ENCODE measurements around the gene C22orf15. TPM values are rescaled to one million over a fixed set of nuclear protein-coding genes. Genes with fewer than 3 reads are reported as not detected.
A peak's percentile ranks its signal among the peaks of the same experiment; 100 is the strongest.

Gene C22orf15
- total and polyA plus RNA-seq, 4 donors: 3.0 to 18.7 (median 10.4) TPM

- TF ChIP-seq CTCF (IDR thresholded peaks at IDR 0.05; ENCODE audit: control extremely low read depth, extremely low read depth): no peak
- DNase-seq: peak; percentile 58 to 76 (median 75)
- 5 to 8% methylated on average over 53 to 79 of the region's 79 CpGs for WGBS, 2 donors
- Histone ChIP-seq H3K27me3 (ENCODE audit: control insufficient read depth in 3 of 3, insufficient read depth in 3 of 3, low read length in 2 of 3) (no peaks in the 10 kb centered on the region), H3K9me3 (ENCODE audit: control insufficient read depth in 4 of 4, insufficient read depth in 3 of 4, low read length in 3 of 4) (no peaks in the 10 kb centered on the region), H3K9ac (ENCODE audit: insufficient read depth in 1 of 2, low read length in 2 of 2) (no peak within 1 kb of the TSS), H3K36me3 (ENCODE audit: control insufficient read depth in 4 of 4, insufficient read depth in 4 of 4, low read length in 4 of 4) (no peaks in the 10 kb centered on the region), H3K27ac (ENCODE audit: low read depth in 1 of 2, low read length in 1 of 2) (peak within 1 kb of the TSS in 1 of 2 donors; percentile 77), H3K4me3 (peak within 1 kb of the TSS; percentile 33), H3K4me1 (ENCODE audit: control insufficient read depth in 5 of 5, insufficient read depth in 5 of 5, low read length in 5 of 5) (peaks cover 0 to 35% (median 14%) of the 10 kb centered on the region in 5 donors)
- ATAC-seq (ENCODE audit: insufficient read depth, low FRiP score): peak; percentile 28
These were observed 10.1 kb downstream of the C22orf15 start, which contains the start of gene MMP11 for GRCh38 chr22:23772649-23773473. MMP11 (plus strand) TSS chr22:23772849; CDS start chr22:23772871, 22 bp downstream.

GRCh38 chr22:23773483-23774113 lies 10.8 kb downstream of the C22orf15 start:
- Histone ChIP-seq H3K36me3 (ENCODE audit: control insufficient read depth in 4 of 4, insufficient read depth in 4 of 4, low read length in 4 of 4) (no peaks in the 10 kb centered on the region), H3K9ac (ENCODE audit: insufficient read depth in 1 of 2, low read length in 2 of 2) (no peak overlapping the region), H3K9me3 (ENCODE audit: control insufficient read depth in 4 of 4, insufficient read depth in 3 of 4, low read length in 3 of 4) (no peaks in the 10 kb centered on the region), H3K4me3 (no peak overlapping the region), H3K27me3 (ENCODE audit: control insufficient read depth in 3 of 3, insufficient read depth in 3 of 3, low read length in 2 of 3) (no peaks in the 10 kb centered on the region), H3K4me1 (ENCODE audit: control insufficient read depth in 5 of 5, insufficient read depth in 5 of 5, low read length in 5 of 5) (peaks cover 0 to 28% (median 14%) of the 10 kb centered on the region in 5 donors), H3K27ac (ENCODE audit: low read depth in 1 of 2, low read length in 1 of 2) (peak overlapping the region in 1 of 2 donors; percentile 77)
- no peak for TF ChIP-seq CTCF (IDR thresholded peaks at IDR 0.05; ENCODE audit: control extremely low read depth, extremely low read depth)
- DNase-seq (no peak), ATAC-seq (ENCODE audit: insufficient read depth, low FRiP score) (no peak)
- WGBS, 2 donors: 73 to 77% methylated on average over 7 of the region's 7 CpGs

- Histone ChIP-seq H3K27me3 (ENCODE audit: control insufficient read depth in 3 of 3, insufficient read depth in 3 of 3, low read length in 2 of 3) (no peaks in the 10 kb centered on the region), H3K36me3 (ENCODE audit: control insufficient read depth in 4 of 4, insufficient read depth in 4 of 4, low read length in 4 of 4) (no peaks in the 10 kb centered on the region), H3K9me3 (ENCODE audit: control insufficient read depth in 4 of 4, insufficient read depth in 3 of 4, low read length in 3 of 4) (no peaks in the 10 kb centered on the region), H3K4me1 (ENCODE audit: control insufficient read depth in 5 of 5, insufficient read depth in 5 of 5, low read length in 5 of 5) (peaks cover 0 to 27% (median 14%) of the 10 kb centered on the region in 5 donors), H3K4me3 (no peak overlapping the region), H3K9ac (ENCODE audit: insufficient read depth in 1 of 2, low read length in 2 of 2) (peak overlapping the region in 1 of 2 donors; percentile 13), H3K27ac (ENCODE audit: low read depth in 1 of 2, low read length in 1 of 2) (no peak overlapping the region)
- WGBS, 2 donors: 72 to 79% methylated on average over 12 of the region's 12 CpGs
- ATAC-seq (ENCODE audit: insufficient read depth, low FRiP score): no peak
- DNase-seq: no peak
- no peak for TF ChIP-seq CTCF (IDR thresholded peaks at IDR 0.05; ENCODE audit: control extremely low read depth, extremely low read depth)
These were observed 11.5 kb downstream of the C22orf15 start for GRCh38 chr22:23774114-23774921.

Data from lung (tissue), 12 donors.